Fibroblast of skin of left quadriceps (primary cell): ENCODE measurements around the gene HOXB5.
A peak's percentile ranks its signal among the peaks of the same experiment; 100 is the strongest.

Experiments
- DNase-seq, 2 experiments: peaks; one replicate each; pipeline ENCODE4 v3.0.0-alpha.2; 2013; ENCODE audit warnings: low read depth in 2 of 2

The HOXB5 gene

GRCh38 chr17:48615963-48616716, 22.6 kb upstream of the HOXB5 start:
- no peak for DNase-seq

GRCh38 chr17:48615047-48615962, 21.7 kb upstream of the HOXB5 start, which contains the start of gene HOXB8:
Gene HOXB8 (minus strand): TSS chr17:48615292. CDS start chr17:48614704, 588 bp downstream.
- DNase-seq: no peak

GRCh38 chr17:48613862-48614694, 20.5 kb upstream of the HOXB5 start:
- DNase-seq: no peak

- no peak for DNase-seq
Measured at GRCh38 chr17:48612854-48613691, 19.5 kb upstream of the HOXB5 start.

- no peak for DNase-seq
Measured at GRCh38 chr17:48612456-48612853, 18.9 kb upstream of the HOXB5 start.

GRCh38 chr17:48611681-48612455, 18.3 kb upstream of the HOXB5 start:
- no peak for DNase-seq

GRCh38 chr17:48611213-48611612, 17.6 kb upstream of the HOXB5 start:
- DNase-seq: no peak

GRCh38 chr17:48610282-48611211, 17.0 kb upstream of the HOXB5 start, which contains the start of gene HOXB7:
Gene HOXB7 (minus strand): TSS chr17:48611017. CDS start chr17:48610918, 99 bp downstream.
- DNase-seq: peak; percentile 57 to 64

- DNase-seq: no peak
Measured at GRCh38 chr17:48609759-48610281, 16.2 kb upstream of the HOXB5 start.

- no peak for DNase-seq
Measured at GRCh38 chr17:48609033-48609432, 15.5 kb upstream of the HOXB5 start.

GRCh38 chr17:48608494-48608834, 14.9 kb upstream of the HOXB5 start:
- no peak for DNase-seq

GRCh38 chr17:48606892-48607614, 13.5 kb upstream of the HOXB5 start:
- DNase-seq: no peak

GRCh38 chr17:48605991-48606891, 12.7 kb upstream of the HOXB5 start:
- no peak for DNase-seq

GRCh38 chr17:48605409-48605919, 11.9 kb upstream of the HOXB5 start:
- DNase-seq: no peak

GRCh38 chr17:48604770-48605329, 11.3 kb upstream of the HOXB5 start, which contains the start of gene HOXB6:
Gene HOXB6 (minus strand): TSS chr17:48604986. CDS start chr17:48598150, 6,836 bp downstream.
- DNase-seq: no peak
